ENCODE results near the gene HYKK. TPM values are rescaled to one million over a fixed set of nuclear protein-coding genes. Genes with fewer than 3 reads are reported as not detected.

The HYKK gene
- total RNA-seq, 3 donors from 2014 or later: 8.6 to 14.7 (median 10.9) TPM

GRCh38 chr15:78540141-78540870 lies 32.9 kb downstream of the HYKK start, which contains the start of gene PSMA4:
Gene PSMA4, plus strand, starts transcription at chr15:78540444. Its CDS starts 1,484 bp downstream, at chr15:78541928.
- Histone ChIP-seq H3K27ac (peak within 1 kb of the TSS; percentile 95 to 96), H3K9me3 (no peaks in the 10 kb centered on the region), H3K27me3 (no peaks in the 10 kb centered on the region), H3K4me3 (peak within 1 kb of the TSS; percentile 70 to 89 (median 85)), H3K4me1 (peaks cover 0 to 6% of the 10 kb centered on the region in 2 donors), H3K36me3 (no peaks in the 10 kb centered on the region)
- peak; percentile 82 for TF ChIP-seq POLR2A (IDR thresholded peaks at IDR 0.05)
- peak; percentile 76 to 91 (median 78) for TF ChIP-seq POLR2AphosphoS5 (IDR thresholded peaks at IDR 0.05)
- TF ChIP-seq, protein P1, sequence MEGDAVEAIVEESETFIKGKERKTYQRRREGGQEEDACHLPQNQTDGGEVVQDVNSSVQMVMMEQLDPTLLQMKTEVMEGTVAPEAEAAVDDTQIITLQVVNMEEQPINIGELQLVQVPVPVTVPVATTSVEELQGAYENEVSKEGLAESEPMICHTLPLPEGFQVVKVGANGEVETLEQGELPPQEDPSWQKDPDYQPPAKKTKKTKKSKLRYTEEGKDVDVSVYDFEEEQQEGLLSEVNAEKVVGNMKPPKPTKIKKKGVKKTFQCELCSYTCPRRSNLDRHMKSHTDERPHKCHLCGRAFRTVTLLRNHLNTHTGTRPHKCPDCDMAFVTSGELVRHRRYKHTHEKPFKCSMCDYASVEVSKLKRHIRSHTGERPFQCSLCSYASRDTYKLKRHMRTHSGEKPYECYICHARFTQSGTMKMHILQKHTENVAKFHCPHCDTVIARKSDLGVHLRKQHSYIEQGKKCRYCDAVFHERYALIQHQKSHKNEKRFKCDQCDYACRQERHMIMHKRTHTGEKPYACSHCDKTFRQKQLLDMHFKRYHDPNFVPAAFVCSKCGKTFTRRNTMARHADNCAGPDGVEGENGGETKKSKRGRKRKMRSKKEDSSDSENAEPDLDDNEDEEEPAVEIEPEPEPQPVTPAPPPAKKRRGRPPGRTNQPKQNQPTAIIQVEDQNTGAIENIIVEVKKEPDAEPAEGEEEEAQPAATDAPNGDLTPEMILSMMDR (IDR thresholded peaks at IDR 0.05): no peak
- intact Hi-C loops (cut with DNase I; ENCODE audit: low total_unique reads): no loop called here
- peak; percentile 86 to 92 for DNase-seq (ENCODE audit: low spot score in 2 of 2)

- no peaks in the 10 kb centered on the region for H3K27me3 ChIP-seq
- H3K27ac ChIP-seq: peak overlapping the region; percentile 95 to 96
- H3K9me3 ChIP-seq: no peaks in the 10 kb centered on the region
- DNase-seq (ENCODE audit: low spot score in 2 of 2): no peak
- TF ChIP-seq POLR2AphosphoS5 (IDR thresholded peaks at IDR 0.05): no peak
- TF ChIP-seq, protein P1 (IDR thresholded peaks at IDR 0.05): no peak
- no peak for TF ChIP-seq POLR2A (IDR thresholded peaks at IDR 0.05)
- H3K4me3 ChIP-seq: peak overlapping the region; percentile 70 to 89 (median 85)
- no peaks in the 10 kb centered on the region for H3K36me3 ChIP-seq
- intact Hi-C loops (cut with DNase I; ENCODE audit: low total_unique reads): no loop called here
- peaks cover 0 to 6% of the 10 kb centered on the region in 2 donors for H3K4me1 ChIP-seq
Measured at GRCh38 chr15:78540871-78541743, 33.7 kb downstream of the HYKK start.

DNA sequence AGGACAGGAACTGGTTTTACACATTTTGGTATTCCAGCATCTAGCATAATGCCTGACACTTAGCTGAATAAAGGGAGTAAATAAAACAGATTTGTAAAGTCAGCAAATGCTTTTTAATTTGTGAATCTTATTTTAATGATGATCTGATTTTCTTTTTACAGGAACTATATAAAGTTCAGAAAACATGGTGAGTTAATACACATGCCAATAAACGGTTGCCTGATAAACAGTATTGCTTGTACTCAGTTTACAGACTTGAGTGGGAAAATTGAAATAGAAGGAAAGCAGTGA lies 34.3 kb downstream of the HYKK start:
- DNase-seq (ENCODE audit: low spot score in 2 of 2): no peak
- no peak for TF ChIP-seq POLR2AphosphoS5 (IDR thresholded peaks at IDR 0.05)
- TF ChIP-seq POLR2A (IDR thresholded peaks at IDR 0.05): no peak
- TF ChIP-seq, protein P1 (IDR thresholded peaks at IDR 0.05): no peak
- intact Hi-C loops (cut with DNase I; ENCODE audit: low total_unique reads): no loop called here
- Histone ChIP-seq H3K9me3 (no peaks in the 10 kb centered on the region), H3K36me3 (no peaks in the 10 kb centered on the region), H3K27me3 (no peaks in the 10 kb centered on the region), H3K27ac (no peak overlapping the region), H3K4me3 (peak overlapping the region; percentile 70 to 89 (median 85)), H3K4me1 (peaks cover 0 to 6% of the 10 kb centered on the region in 2 donors)

DNA sequence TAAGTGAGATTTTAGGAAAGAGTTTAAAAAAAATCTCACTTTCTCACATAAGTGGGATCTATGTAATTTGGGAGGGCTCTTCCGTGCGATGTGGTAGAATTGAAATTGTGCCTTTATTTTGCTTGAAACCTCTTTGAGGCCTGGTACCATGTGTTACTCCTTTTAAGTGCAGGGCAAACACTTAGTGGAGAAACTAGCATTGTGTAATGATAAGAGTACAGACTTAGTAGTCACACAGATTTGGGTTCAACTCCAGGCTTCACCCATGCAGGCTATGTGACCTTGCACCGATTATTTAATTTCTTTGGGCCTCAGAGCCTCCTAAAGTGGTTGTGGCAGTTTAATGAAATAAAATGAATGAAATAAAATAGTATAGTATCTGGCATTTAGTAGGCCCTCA lies 35.3 kb downstream of the HYKK start:
- TF ChIP-seq, protein P1 (IDR thresholded peaks at IDR 0.05): no peak
- TF ChIP-seq POLR2AphosphoS5 (IDR thresholded peaks at IDR 0.05): no peak
- TF ChIP-seq POLR2A (IDR thresholded peaks at IDR 0.05): no peak
- DNase-seq (ENCODE audit: low spot score in 2 of 2): no peak
- Histone ChIP-seq H3K27me3 (no peaks in the 10 kb centered on the region), H3K36me3 (no peaks in the 10 kb centered on the region), H3K4me3 (no peak overlapping the region), H3K27ac (no peak overlapping the region), H3K9me3 (no peaks in the 10 kb centered on the region), H3K4me1 (peaks cover 0 to 6% of the 10 kb centered on the region in 2 donors)
- intact Hi-C loops (cut with DNase I; ENCODE audit: low total_unique reads): no loop called here

DNA sequence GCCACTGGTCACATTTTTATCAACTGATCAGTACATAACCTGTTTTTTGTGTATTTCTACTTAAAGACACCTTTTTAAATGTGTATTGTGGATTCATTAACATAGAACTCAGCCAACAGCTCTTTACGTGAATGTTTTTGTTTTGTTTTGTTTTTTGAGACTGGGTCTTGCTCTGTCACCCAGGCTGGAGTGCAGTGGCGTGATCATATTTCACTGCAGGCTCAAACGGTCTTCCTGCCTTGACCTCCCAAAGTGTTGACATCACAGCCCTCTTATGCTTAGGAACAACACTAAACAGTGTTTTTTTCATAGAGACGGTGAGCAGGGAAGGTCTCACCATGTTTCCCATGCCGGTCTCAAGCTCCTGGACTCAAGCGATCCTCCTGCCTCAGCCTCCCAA lies 42.8 kb downstream of the HYKK start:
- no peak for DNase-seq (ENCODE audit: low spot score in 2 of 2)
- Histone ChIP-seq H3K36me3 (peaks cover 4% of the 10 kb centered on the region), H3K27ac (no peak overlapping the region), H3K27me3 (no peaks in the 10 kb centered on the region), H3K4me3 (no peak overlapping the region), H3K4me1 (no peaks in the 10 kb centered on the region), H3K9me3 (no peaks in the 10 kb centered on the region)
- intact Hi-C loops (cut with DNase I; ENCODE audit: low total_unique reads): no loop called here
- no peak for TF ChIP-seq POLR2AphosphoS5 (IDR thresholded peaks at IDR 0.05)
- TF ChIP-seq POLR2A (IDR thresholded peaks at IDR 0.05): no peak
- TF ChIP-seq, protein P1 (IDR thresholded peaks at IDR 0.05): no peak

Measured in breast epithelium (tissue), 4 donors.